Right renal pelvis (tissue), 4 donors: ENCODE measurements around the gene SERAC1. TPM values are rescaled to one million over a fixed set of nuclear protein-coding genes. Genes with fewer than 3 reads are reported as not detected.
"Not testable (repeated sequence)": the region's sequence is repeated elsewhere in the genome, so short reads cannot be mapped to it uniquely, and the experiment has no call there.

ENCODE experiments used
- DNase-seq, 4 donors: peaks; one replicate each; pipeline ENCODE4 v3.0.0-alpha.2; 2013; ENCODE audit warnings: low read depth in 4 of 4, low spot score in 3 of 4, missing footprints in 1 of 4
- polyA plus RNA-seq, 4 donors: library from polyadenylated mRNA; unstranded; fragments of 120-200 nt; gene quantifications; one replicate each; pipeline ENCODE4 v1.2.1, GENCODE V29; 2013; ENCODE audit not compliant: insufficient read length in 4 of 4

The SERAC1 gene
- 10 to 100 TPM; 13.1 to 17.9 (median 16.0) TPM for polyA plus RNA-seq

- no peak for DNase-seq
Observed at GRCh38 chr6:158168040-158168289, at the start of gene SERAC1. Gene SERAC1 (minus strand): TSS chr6:158168262. CDS start chr6:158158363, 9,899 bp downstream.

GRCh38 chr6:158213925-158214674 is 46.0 kb upstream of the SERAC1 start:
- DNase-seq: no peak

GRCh38 chr6:158211273-158212055 is 43.4 kb upstream of the SERAC1 start:
- no peak for DNase-seq

DNA sequence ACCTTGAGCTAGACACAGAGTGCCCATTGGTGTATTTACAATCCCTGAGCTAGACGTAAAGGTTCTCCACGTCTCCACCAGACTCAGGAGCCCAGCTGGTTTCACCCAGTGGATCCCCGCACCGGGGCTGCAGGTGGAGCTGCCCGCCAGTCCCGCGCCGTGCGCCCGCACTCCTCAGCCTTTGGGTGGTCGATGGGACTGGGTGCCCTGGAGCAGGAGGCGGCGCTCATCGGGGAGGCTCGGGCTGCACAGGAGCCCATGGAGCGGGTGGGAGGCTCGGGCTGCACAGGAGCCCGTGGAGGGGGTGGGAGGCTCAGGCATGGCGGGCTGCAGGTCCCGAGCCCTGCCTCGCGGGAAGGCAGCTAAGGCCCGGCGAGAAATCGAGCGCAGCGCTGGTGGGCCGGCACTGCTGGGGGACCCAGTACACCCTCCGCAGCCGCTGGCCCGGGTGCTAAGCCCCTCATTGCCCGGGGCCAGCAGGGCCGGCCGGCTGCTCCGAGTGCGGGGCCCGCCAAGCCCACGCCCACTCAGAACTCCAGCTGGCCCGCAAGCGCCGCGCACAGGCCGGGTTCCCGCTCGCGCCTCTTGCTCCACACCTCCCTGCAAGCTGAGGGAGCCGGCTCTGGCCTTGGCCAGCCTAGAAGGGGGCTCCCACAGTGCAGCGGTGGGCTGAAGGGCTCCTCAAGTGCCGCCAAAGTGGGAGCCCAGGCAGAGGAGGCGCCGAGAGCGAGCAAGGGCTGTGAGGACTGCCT is 41.7 kb upstream of the SERAC1 start:
- not testable (repeated sequence) for DNase-seq

DNA sequence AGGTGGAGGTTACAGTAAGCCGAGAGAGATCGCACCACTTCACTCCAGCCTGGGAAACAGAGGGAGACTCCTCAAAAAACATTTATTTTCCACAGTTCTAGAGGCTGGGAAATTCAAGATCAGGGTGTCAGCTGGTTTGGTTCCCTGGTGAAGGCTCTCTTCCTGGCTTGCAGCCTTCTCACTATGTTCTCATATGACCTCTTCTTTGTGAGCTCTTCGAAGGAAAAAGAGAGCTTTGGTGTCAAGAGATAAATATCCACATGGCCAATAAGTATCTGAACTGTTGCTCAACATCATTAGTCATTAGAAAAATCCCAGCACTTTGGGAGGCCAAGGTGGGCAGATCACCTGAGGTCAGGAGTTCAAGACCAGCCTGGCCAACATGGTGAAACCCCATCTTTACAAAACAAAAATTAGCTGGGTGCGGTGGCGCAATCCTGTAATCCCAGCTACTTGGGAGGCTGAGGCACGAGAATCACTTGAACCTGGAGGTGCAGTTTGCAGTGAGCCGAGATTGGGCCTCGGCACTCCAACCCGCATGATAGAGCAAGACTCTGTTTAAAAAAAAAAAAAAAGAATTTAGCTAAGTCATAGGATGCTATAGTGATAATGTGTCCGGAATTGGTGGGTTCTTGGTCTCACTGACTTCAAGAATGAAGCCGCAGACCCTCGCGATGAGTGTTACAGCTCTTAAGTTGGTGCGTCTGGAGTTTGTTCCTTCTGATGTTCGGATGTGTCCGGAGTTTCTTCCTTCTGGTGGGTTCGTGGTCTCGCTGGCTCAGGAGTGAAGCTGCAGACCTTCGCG is 40.4 kb upstream of the SERAC1 start:
- DNase-seq: not testable (repeated sequence)

DNA sequence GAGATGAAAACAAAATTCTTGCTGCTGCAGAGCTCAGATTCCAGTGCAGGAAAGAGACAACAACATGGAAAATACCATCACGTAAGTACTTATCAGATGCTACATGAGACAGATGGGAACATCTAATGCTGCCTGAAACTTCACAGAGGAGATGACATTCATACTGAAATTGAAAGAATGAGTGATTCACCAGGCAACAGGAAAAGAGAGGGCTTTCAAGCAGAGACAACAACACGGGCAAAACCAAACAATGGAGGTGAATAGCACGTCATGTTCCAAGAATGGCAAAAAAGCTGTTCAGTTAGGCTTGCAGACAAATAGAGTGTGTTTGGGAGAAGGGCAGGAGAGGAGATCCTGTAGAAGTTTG is 39.3 kb upstream of the SERAC1 start:
- DNase-seq: no peak

DNA sequence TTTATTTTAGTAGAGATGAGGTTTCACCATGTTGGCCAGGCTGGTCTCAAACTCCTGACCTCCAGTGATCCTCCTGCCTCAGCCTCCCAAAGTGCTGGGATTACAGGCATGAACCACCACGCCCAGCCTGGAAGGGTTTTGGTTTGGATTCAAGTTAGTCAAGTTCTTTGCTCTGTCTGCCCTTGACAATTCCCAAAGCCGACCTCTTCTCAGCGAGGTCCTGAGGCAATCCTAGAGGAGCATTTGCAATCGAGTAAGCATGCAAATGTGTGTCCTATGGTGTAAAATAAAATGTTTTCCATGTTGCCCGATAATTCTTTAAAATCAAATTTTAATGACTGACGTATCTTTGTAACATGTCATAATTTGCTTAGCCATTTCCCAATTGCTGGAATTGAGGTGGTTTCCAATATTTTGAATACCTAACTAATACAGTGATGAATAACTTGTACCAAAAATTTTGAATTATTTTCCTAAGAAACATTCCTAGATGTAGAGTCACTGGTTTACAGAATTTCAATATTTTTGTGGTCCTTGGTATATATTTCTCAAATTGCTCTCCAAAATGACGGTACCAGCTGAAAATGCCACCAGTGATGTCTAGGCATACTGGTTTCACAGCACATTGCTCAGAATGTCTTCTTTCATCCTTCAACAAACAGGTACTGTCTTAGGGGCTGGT is 38.8 kb upstream of the SERAC1 start:
- no peak for DNase-seq

DNA sequence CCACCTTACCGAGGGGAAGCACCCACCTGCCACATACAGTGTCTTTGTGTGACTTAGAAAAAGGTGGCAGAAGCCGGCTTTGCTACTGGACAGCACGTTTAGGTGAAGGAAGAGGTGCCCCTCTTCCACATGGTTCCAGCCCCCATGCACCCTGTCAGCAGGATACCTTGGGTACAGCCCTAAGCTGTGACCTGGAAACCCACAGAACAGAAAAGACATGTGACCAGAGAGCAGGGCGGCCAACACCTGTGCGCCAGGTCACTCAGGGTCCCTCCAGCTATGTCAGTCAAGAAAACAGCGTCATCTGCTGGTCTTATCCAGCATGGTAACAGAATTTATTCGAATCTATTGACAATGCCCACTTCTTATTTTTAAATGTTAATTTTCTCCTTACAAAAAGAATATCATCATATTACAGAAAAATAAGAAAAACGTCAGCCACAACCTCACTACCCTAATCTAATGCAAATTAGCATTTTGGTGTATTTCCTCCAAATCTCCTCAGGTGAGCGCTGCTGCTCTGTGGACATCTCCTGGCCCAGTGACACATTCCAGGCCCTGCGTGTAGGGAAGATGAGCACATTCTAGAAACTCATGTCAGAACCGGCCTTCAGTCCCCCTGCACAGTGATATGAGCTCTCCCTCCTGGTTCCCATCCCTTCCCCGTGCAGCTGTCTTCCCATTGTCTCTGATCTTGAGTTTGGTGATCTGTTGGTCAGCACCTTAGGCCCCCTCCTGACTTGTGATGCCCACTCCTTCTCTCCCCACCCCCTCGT is 37.3 kb upstream of the SERAC1 start:
- DNase-seq: no peak

- no peak for DNase-seq
Observed at GRCh38 chr6:158198461-158198860, 30.4 kb upstream of the SERAC1 start.

GRCh38 chr6:158194487-158195280 is 26.6 kb upstream of the SERAC1 start:
- no peak for DNase-seq

DNA sequence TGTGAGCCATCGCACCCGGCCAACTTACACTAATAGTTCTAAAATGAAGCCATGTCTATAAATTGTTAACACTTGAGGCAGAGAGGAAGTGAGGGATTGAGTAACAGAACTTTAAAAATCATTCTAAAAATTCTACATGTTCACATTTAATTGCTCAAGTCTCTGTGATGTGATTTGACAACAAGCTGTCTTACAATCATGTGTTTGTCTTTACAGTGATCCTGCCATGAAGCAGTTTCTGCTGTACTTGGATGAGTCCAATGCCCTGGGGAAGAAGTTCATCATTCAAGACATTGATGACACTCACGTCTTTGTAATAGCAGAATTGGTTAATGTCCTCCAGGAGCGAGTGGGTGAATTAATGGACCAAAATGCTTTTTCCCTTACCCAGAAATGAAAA is 23.7 kb upstream of the SERAC1 start:
- no peak for DNase-seq

- DNase-seq: no peak
Observed at GRCh38 chr6:158191032-158191431, 23.0 kb upstream of the SERAC1 start.

GRCh38 chr6:158188591-158188990 is 20.5 kb upstream of the SERAC1 start:
- no peak for DNase-seq

- no peak for DNase-seq
Observed at GRCh38 chr6:158185729-158186456, 17.8 kb upstream of the SERAC1 start.

GRCh38 chr6:158184608-158185007 is 16.5 kb upstream of the SERAC1 start:
- no peak for DNase-seq

GRCh38 chr6:158183174-158183972 is 15.3 kb upstream of the SERAC1 start:
- DNase-seq: not testable (repeated sequence)

DNA sequence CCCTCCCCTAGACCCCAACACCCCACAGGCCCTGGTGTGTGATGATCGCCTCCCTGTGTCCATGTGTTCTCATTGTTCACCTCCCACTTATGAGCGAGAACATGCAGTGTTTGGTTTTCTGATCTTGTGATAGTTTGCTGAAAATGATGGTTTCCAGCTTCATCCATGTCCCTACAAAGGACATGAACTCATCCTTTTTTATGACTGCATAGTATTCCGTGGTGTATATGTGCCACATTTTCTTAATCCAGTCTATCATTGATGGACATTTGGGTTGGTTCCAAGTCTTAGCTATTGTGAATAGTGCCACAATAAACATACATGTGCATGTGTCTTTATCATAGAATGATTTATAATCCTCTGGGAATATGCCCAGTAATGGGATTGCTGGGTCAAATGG is 9.7 kb upstream of the SERAC1 start:
- DNase-seq: not testable (repeated sequence)
